Endothelial cell of umbilical vein (primary cell): ENCODE measurements around the gene CCIN. TPM values are rescaled to one million over a fixed set of nuclear protein-coding genes. Genes with fewer than 3 reads are reported as not detected.

Experiments used
- BruUV-seq: library from RNA; stranded (reverse); fragments of 400-500 nt; replicated peaks from 2 replicates; lab custom pipeline; 2021; lab: Mats Ljungman, UMichigan
- CTCF ChIA-PET: fragments of 300-600, 350-600 bp; sonication (Branson Sonifier 250); formaldehyde crosslinking; loops from one replicate; lab custom pipeline; 2021; ENCODE audit warnings: antibody characterized with exemption, inconsistent platforms; lab: Charles Lee
- POLR2A ChIA-PET: fragments of 300-600, 350-600 bp; sonication (Branson Sonifier 250); formaldehyde crosslinking; loops from one replicate; lab custom pipeline; 2021; ENCODE audit warnings: antibody characterized with exemption, inconsistent platforms; lab: Charles Lee
- DNase-seq: peaks from one replicate; pipeline ENCODE4 v3.0.0-alpha.2; 2011; ENCODE audit warnings: low read depth, low spot score
- FAIRE-seq: peaks from 2 replicates; lab custom pipeline; 2011; peaks lifted over from hg19 to GRCh38; lab: Jason Lieb, UNC
- H2AFZ ChIP-seq: 2 replicates; pipeline ENCODE4 v1.6.0; 2012; ENCODE audit warnings: low read depth, low read length, control low read depth, inconsistent platforms
- H3K27ac ChIP-seq: 2 replicates; pipeline ENCODE4 v1.5.1; 2011; ENCODE audit warnings: low read depth, mild to moderate bottlenecking, control low read depth, low read length, moderate library complexity; ENCODE audit not compliant: insufficient read depth
- H3K27me3 ChIP-seq, 2 experiments: 2 replicates each; pipeline versions ENCODE4 v1.6.0 to v1.6.1; 2011; ENCODE audit warnings: low read length in 2 of 2, mixed read lengths in 1 of 2; ENCODE audit not compliant: control insufficient read depth in 2 of 2, insufficient read depth in 2 of 2
- H3K36me3 ChIP-seq, 2 experiments: 2 replicates in 1 of 2; 3 replicates in 1 of 2; pipeline ENCODE4 v1.5.1; 2011; ENCODE audit warnings: low read length in 2 of 2, mild to moderate bottlenecking in 1 of 2, moderate library complexity in 1 of 2; ENCODE audit not compliant: control insufficient read depth in 2 of 2, insufficient read depth in 2 of 2; ENCODE audit errors: extremely low read depth in 1 of 2
- H3K4me1 ChIP-seq: 3 replicates; pipeline ENCODE4 v1.5.1; 2011; ENCODE audit warnings: mild to moderate bottlenecking, low read length; ENCODE audit not compliant: control insufficient read depth, insufficient read depth; ENCODE audit errors: extremely low read depth
- H3K4me2 ChIP-seq: 2 replicates; pipeline ENCODE4 v1.6.1; 2011; ENCODE audit warnings: low read length, control low read depth, mixed read lengths; ENCODE audit not compliant: insufficient read depth
- H3K4me3 ChIP-seq, 3 experiments: fragments of 200-600 bp in 1 of 3; sonication (generic), shearing (Covaris generic) in 1 of 3; replicated peaks in 1 of 3; 2 replicates each; pipeline ENCODE4 v1.5.1; 2011 to 2016; ENCODE audit warnings: control low read depth in 3 of 3, low read length in 3 of 3, mild to moderate bottlenecking in 2 of 3, inconsistent platforms in 1 of 3, low read depth in 1 of 3, moderate library complexity in 1 of 3; ENCODE audit not compliant: insufficient read depth in 1 of 3
- H3K79me2 ChIP-seq: 2 replicates; pipeline ENCODE4 v1.6.0; 2012; ENCODE audit warnings: low read length, inconsistent platforms; ENCODE audit not compliant: control insufficient read depth, insufficient read depth
- H3K9ac ChIP-seq: replicated peaks from 2 replicates; pipeline ENCODE3; 2011; ENCODE audit warnings: low read length, control low read depth; ENCODE audit not compliant: insufficient read depth; ENCODE audit errors: extremely low read depth
- H3K9me1 ChIP-seq: replicated peaks from 3 replicates; pipeline ENCODE4 v1.6.0; 2011; ENCODE audit warnings: mild to moderate bottlenecking, low read length; ENCODE audit not compliant: control insufficient read depth, insufficient read depth; ENCODE audit errors: extremely low read depth
- H3K9me3 ChIP-seq: replicated peaks from 2 replicates; pipeline ENCODE4 v1.5.1; 2012; ENCODE audit warnings: low read length, inconsistent platforms; ENCODE audit not compliant: control insufficient read depth, insufficient read depth
- H4K20me1 ChIP-seq: replicated peaks from 2 replicates; pipeline ENCODE3; 2011; ENCODE audit warnings: mild to moderate bottlenecking, low read length; ENCODE audit not compliant: control insufficient read depth, insufficient read depth; ENCODE audit errors: extremely low read depth
- EZH2 ChIP-seq: IDR thresholded peaks from 2 replicates; pipeline ENCODE4 v1.6.1; 2012; ENCODE audit warnings: borderline replicate concordance, low read depth, mild to moderate bottlenecking, moderate library complexity, low read length, inconsistent platforms; ENCODE audit not compliant: severe bottlenecking
- FOS ChIP-seq: IDR thresholded peaks from 2 replicates; pipeline ENCODE4 v1.6.1; 2011; ENCODE audit warnings: mild to moderate bottlenecking, low read length, moderate library complexity, borderline replicate concordance; ENCODE audit not compliant: insufficient read depth
- GATA2 ChIP-seq: IDR thresholded peaks from 2 replicates; pipeline ENCODE4 v1.7.0; 2011; ENCODE audit warnings: low read depth, mild to moderate bottlenecking, moderate library complexity, mixed read lengths, low read length; ENCODE audit not compliant: insufficient read length, insufficient read depth
- JUN ChIP-seq: IDR thresholded peaks from 2 replicates; pipeline ENCODE4 v1.6.1; 2011; ENCODE audit warnings: borderline replicate concordance, low read depth; ENCODE audit not compliant: insufficient read length, insufficient read depth
- MYC ChIP-seq: IDR thresholded peaks from one replicate; pipeline ENCODE4 v1.6.1; 2011; ENCODE audit warnings: mild to moderate bottlenecking, low read depth, low read length
- POLR2A ChIP-seq: IDR thresholded peaks from 2 replicates; pipeline ENCODE4 v1.6.1; 2012; ENCODE audit warnings: low read depth, mild to moderate bottlenecking, control low read depth, low read length
- POLR2AphosphoS5 ChIP-seq: IDR thresholded peaks from 2 replicates; pipeline ENCODE4 v1.6.1; 2012; ENCODE audit warnings: low read depth, mild to moderate bottlenecking, control low read depth, low read length, moderate library complexity; ENCODE audit not compliant: insufficient read depth
- dilution Hi-C: fragments of 300-500 bp; cut with MboI; formaldehyde crosslinking; loops from one replicate; pipeline ENCODE4 v1.15.0; 2019; ENCODE audit warnings: low sequenced_read_pairs; ENCODE audit not compliant: extremely low pct_ligation_motif_present
- intact Hi-C: fragments of 100-400 bp; cut with micrococcal nuclease; formaldehyde crosslinking; loops from one replicate; pipeline ENCODE4 v1.10.0; 2022
- polyA plus RNA-seq, 4 experiments: library from polyadenylated mRNA; depleted of rRNA in 3 of 4; stranded (reverse) in 3 of 4; unstranded in 1 of 4; fragments of >200 nt; gene quantifications; 2 replicates each; pipeline versions ENCODE4 v1.2.1 to v1.2.3, GENCODE V29; 2011 to 2012; ENCODE audit warnings: missing spikeins in 1 of 4
- total RNA-seq: library from RNA; stranded (reverse); gene quantifications from 2 replicates; pipeline ENCODE4 v1.2.3, GENCODE V29; 2021
- TF ChIP-seq, protein P1 (sequence below): IDR thresholded peaks from 2 replicates; pipeline ENCODE4 v1.6.1; 2011; ENCODE audit not compliant: insufficient read depth, insufficient read length
- TF ChIP-seq, protein P2 (sequence below), 2 donors: IDR thresholded peaks; 1 replicate in 1 of 2; 2 replicates in 1 of 2; pipeline ENCODE4 v1.5.1; 2011; ENCODE audit warnings: low read length in 2 of 2, mild to moderate bottlenecking in 2 of 2, moderate library complexity in 2 of 2, control low read depth in 1 of 2, inconsistent platforms in 1 of 2, low read depth in 1 of 2; ENCODE audit not compliant: insufficient read depth in 1 of 2; ENCODE audit errors: extremely low read depth in 1 of 2

CCIN gene
- total and polyA plus RNA-seq, 2 donors (not counting 3 experiments of a cell fraction or from before 2014, with no cell fraction given), result 0.22 to 1.2 TPM

DNA sequence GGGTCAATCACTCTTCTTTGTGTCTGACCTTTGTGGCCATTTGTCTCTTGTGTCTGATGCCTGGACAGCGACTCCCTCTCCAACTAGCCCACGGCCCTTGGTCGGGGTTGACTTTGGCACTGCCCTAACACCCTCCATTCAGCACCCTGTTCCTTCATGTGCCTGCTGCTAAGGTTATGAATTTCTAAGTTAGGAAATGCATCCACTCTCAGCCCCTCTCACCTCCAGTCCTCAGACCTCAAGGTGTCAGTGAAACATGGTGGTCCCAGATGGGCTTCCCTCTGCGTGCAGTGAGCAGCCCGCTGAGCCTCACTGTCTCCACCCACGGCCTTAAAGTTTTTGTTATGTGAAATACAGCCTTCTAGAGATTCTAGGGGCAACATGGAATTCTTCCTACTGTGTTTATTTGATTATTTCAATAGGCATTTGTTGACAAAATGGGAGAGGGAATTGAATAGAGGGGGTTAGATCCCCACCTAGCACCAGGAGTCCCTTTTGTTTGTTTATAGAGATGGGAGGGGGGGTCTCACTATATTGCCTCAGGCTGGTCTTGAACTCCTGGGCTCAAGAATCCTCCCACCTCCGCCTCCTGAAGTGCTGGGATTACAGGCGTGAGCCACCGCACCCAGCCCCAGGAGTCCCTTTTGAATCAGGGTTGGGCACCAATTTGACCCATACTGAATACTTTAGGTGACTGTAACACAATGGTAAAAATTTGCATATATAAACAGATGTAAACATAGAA is 34.3 kb upstream of the CCIN start:
- no peaks in the 10 kb centered on the region for H3K27me3 ChIP-seq
- H3K9me3 ChIP-seq, result no peaks in the 10 kb centered on the region
- dilution Hi-C loops (no loop called here), intact Hi-C loops (no loop called here)
- TF ChIP-seq POLR2AphosphoS5 (no peak), GATA2 (no peak), FOS (no peak), JUN (no peak), MYC (no peak), POLR2A (no peak), EZH2 (no peak)
- TF ChIP-seq, protein P1, sequence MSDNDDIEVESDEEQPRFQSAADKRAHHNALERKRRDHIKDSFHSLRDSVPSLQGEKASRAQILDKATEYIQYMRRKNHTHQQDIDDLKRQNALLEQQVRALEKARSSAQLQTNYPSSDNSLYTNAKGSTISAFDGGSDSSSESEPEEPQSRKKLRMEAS, result no peak
- TF ChIP-seq, protein P2, sequence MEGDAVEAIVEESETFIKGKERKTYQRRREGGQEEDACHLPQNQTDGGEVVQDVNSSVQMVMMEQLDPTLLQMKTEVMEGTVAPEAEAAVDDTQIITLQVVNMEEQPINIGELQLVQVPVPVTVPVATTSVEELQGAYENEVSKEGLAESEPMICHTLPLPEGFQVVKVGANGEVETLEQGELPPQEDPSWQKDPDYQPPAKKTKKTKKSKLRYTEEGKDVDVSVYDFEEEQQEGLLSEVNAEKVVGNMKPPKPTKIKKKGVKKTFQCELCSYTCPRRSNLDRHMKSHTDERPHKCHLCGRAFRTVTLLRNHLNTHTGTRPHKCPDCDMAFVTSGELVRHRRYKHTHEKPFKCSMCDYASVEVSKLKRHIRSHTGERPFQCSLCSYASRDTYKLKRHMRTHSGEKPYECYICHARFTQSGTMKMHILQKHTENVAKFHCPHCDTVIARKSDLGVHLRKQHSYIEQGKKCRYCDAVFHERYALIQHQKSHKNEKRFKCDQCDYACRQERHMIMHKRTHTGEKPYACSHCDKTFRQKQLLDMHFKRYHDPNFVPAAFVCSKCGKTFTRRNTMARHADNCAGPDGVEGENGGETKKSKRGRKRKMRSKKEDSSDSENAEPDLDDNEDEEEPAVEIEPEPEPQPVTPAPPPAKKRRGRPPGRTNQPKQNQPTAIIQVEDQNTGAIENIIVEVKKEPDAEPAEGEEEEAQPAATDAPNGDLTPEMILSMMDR (IDR thresholded peaks at IDR 0.05; ENCODE audit: extremely low read depth in 1 of 2, insufficient read depth in 1 of 2, low read depth in 1 of 2, low read length in 2 of 2), result no peak
- no peaks in the 10 kb centered on the region for H4K20me1 ChIP-seq
- no peak overlapping the region for H2AFZ ChIP-seq
- H3K9ac ChIP-seq, result no peak overlapping the region
- H3K4me1 ChIP-seq, result peaks cover 11% of the 10 kb centered on the region
- BruUV-seq, result no TSS peak
- no peaks in the 10 kb centered on the region for H3K79me2 ChIP-seq
- POLR2A ChIA-PET, result no interaction called here
- H3K9me1 ChIP-seq, result no peaks in the 10 kb centered on the region
- H3K4me3 ChIP-seq, result no peak overlapping the region
- H3K36me3 ChIP-seq, result no peaks in the 10 kb centered on the region
- FAIRE-seq (no peak), DNase-seq (no peak)
- H3K27ac ChIP-seq, result no peak overlapping the region
- no peak overlapping the region for H3K4me2 ChIP-seq
- CTCF ChIA-PET, result no interaction called here
